Activated CD4-positive, alpha-beta T cell treated with anti-CD3 and anti-CD28 coated beads for 36 hours (primary cell): ENCODE data around the gene SHFL. TPM values are rescaled to one million over a fixed set of nuclear protein-coding genes. Genes with fewer than 3 reads are reported as not detected.
A peak's percentile ranks its signal among the peaks of the same experiment; 100 is the strongest.

Experiments used
- ATAC-seq: fragments of 200-7000 bp; cut with Tn5 transposase; one replicate; pipeline ENCODE4 v1.10.0; 2021; ENCODE audit warnings: mild to moderate bottlenecking, moderate library complexity
- CTCF ChIA-PET: fragments of 350-600 bp; sonication (Branson Sonifier 250); formaldehyde crosslinking; loops from one replicate; lab custom pipeline; 2021; ENCODE audit warnings: antibody characterized with exemption; lab: Charles Lee
- POLR2A ChIA-PET: fragments of 350-600 bp; sonication (Branson Sonifier 250); formaldehyde crosslinking; loops from one replicate; lab custom pipeline; 2021; ENCODE audit warnings: antibody characterized with exemption, inconsistent platforms; lab: Charles Lee
- DNase-seq: peaks from one replicate; pipeline ENCODE4 v3.0.0-alpha.2; 2020
- H3K27ac Mint-ChIP-seq: one replicate; pipeline ENCODE4 v1.8.0; 2021; ENCODE audit warnings: mixed read lengths
- H3K27me3 Mint-ChIP-seq: one replicate; pipeline ENCODE4 v1.8.0; 2021; ENCODE audit warnings: mixed read lengths
- H3K36me3 Mint-ChIP-seq: one replicate; pipeline ENCODE4 v1.8.0; 2021; ENCODE audit warnings: low read depth, mixed read lengths
- H3K4me1 Mint-ChIP-seq: one replicate; pipeline ENCODE4 v1.8.0; 2021; ENCODE audit warnings: mixed read lengths
- H3K4me3 Mint-ChIP-seq: one replicate; pipeline ENCODE4 v1.8.0; 2021; ENCODE audit warnings: mild to moderate bottlenecking, moderate library complexity, mixed read lengths
- H3K9me3 Mint-ChIP-seq: one replicate; pipeline ENCODE4 v1.8.0; 2021; ENCODE audit warnings: low read depth, mixed read lengths
- intact Hi-C, 2 experiments: fragments of 100-400 bp; cut with DNase I in 1 of 2; cut with micrococcal nuclease in 1 of 2; formaldehyde crosslinking; loops; one replicate each; pipeline versions ENCODE4 v1.14.2 to v1.15.1; 2022 to 2024; cut with DNase I, micrococcal nuclease
- total RNA-seq, 2 experiments: library from RNA; stranded (reverse); gene quantifications; one replicate each; pipeline ENCODE4 v1.2.3, GENCODE V29; 2021

The SHFL gene
- 10 to 100 TPM; 49.8 to 62.6 TPM for total RNA-seq

DNA sequence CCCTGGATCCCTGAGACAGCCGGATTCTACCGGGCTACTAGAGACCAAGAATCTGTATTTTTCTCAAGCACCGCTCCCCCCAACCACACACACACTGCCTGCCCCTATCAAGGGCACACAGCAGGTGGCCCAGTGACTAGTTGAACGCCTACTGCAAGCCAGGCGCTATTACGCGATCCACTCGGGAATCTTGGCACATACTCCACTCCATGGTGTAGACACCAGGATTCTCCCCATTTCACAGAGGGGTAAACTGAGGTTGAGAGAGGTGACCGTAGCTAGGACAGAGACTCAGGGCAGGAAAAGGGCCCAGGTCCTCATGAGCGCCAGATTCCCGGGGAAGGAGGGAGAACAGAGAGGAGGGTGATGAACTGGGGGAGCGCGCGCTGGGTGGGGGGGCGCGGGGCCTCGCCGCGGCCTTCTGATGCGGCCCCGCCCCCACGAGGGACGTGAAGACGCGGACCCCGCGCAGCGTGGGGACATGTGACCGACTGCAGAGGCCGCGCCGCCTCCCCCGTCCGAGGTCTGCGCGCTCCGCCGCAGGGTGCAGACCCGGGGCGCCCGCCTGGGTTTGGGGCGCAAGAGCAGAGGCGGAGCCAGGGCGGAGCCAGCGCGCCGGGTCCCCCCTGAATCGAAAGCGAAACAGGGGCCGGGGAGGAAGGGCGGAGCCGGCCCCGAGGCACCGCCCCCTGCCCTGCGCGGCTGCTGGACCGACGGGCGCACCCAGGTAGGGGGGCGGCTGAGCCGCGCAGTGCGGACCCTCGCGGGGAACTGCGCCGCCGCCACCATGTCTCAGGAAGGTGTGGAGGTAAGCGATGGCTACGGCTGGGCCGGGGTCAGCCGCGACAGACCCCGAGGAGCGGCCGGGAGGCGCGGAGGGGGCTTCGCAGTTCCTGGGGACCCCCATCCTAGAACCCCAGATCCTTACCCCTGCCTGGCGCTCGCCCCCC, at the start of gene SHFL:
Gene SHFL (plus strand): TSS at position 677 of the 950 bp plus-strand sequence. CDS start 111 bp downstream, at position 788.
- H3K27ac Mint-ChIP-seq, result peak within 1 kb of the TSS; percentile 74
- no peaks in the 10 kb centered on the region for H3K9me3 Mint-ChIP-seq
- peak; percentile 92 for DNase-seq
- intact Hi-C loops, result loop anchor here (1.0 kb wide), 4 partner anchors 10 to 252 kb away; partner anchors contain the start of genes EIF3G (in 1 of the 2) and PPAN (in 1 of the 2)
- peak within 1 kb of the TSS; percentile 78 for H3K4me3 Mint-ChIP-seq
- CTCF ChIA-PET, result no interaction called here
- POLR2A ChIA-PET, result no interaction called here
- ATAC-seq, result peak; percentile 96
- peaks cover 18% of the 10 kb centered on the region for H3K36me3 Mint-ChIP-seq
- H3K27me3 Mint-ChIP-seq, result no peaks in the 10 kb centered on the region
- H3K4me1 Mint-ChIP-seq, result peaks cover 11% of the 10 kb centered on the region

DNA sequence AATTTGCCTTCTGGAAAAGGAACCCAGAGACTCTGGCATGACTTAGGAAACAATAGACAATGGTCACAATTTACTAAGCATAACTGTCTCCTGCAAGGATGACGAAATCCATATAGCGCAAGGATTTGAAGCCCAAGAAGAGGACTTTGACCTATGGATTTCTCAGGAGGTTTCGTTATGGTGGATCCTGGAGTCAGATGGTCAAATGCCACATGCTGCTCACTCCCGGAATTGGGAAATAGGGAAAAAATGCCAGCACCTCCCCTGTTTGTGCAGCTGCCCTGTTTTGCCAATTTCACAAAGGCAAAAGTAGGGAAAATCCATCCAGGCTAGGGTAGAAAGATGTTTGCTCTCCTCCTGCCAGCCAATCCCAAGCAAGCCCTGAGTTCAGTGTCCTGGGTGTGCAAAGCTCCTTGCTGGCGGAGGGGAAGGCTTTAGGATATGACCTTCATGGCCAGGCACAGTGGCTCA, 49.5 kb upstream of the SHFL start:
- Mint-ChIP-seq H3K4me3 (no peak overlapping the region), H3K4me1 (no peaks in the 10 kb centered on the region), H3K36me3 (no peaks in the 10 kb centered on the region), H3K27ac (no peak overlapping the region), H3K9me3 (no peaks in the 10 kb centered on the region), H3K27me3 (peaks cover 24% of the 10 kb centered on the region)
- DNase-seq, result no peak
- ATAC-seq, result no peak
- intact Hi-C loops, result no loop called here
- POLR2A ChIA-PET, result no interaction called here
- CTCF ChIA-PET, result interaction anchor here (1.9 kb wide), 1 partner anchor 9 kb away, joined by 5 read pairs; no protein-coding TSS in a partner anchor

- Mint-ChIP-seq H3K36me3 (no peaks in the 10 kb centered on the region), H3K27ac (no peak overlapping the region), H3K9me3 (peaks cover 4% of the 10 kb centered on the region), H3K4me3 (no peak overlapping the region), H3K27me3 (peaks cover 25% of the 10 kb centered on the region), H3K4me1 (no peaks in the 10 kb centered on the region)
- ATAC-seq, result no peak
- intact Hi-C loops, result no loop called here
- ChIA-PET POLR2A (no interaction called here), CTCF (interaction anchor here (1.9 kb wide), 1 partner anchor 10 kb away, joined by 5 read pairs; no protein-coding TSS in a partner anchor)
- no peak for DNase-seq
Observed at GRCh38 chr19:10037367-10037766, 48.8 kb upstream of the SHFL start.

- H3K27ac Mint-ChIP-seq, result no peak overlapping the region
- H3K9me3 Mint-ChIP-seq, result peaks cover 5% of the 10 kb centered on the region
- H3K27me3 Mint-ChIP-seq, result peaks cover 21% of the 10 kb centered on the region
- no peak overlapping the region for H3K4me3 Mint-ChIP-seq
- DNase-seq (no peak), ATAC-seq (no peak)
- CTCF ChIA-PET, result interaction anchor here (1.9 kb wide), 1 partner anchor 10 kb away, joined by 5 read pairs; no protein-coding TSS in a partner anchor
- POLR2A ChIA-PET, result no interaction called here
- no peaks in the 10 kb centered on the region for H3K36me3 Mint-ChIP-seq
- H3K4me1 Mint-ChIP-seq, result no peaks in the 10 kb centered on the region
- intact Hi-C loops, result no loop called here
Observed at GRCh38 chr19:10037809-10038208, 48.3 kb upstream of the SHFL start.

GRCh38 chr19:10043286-10043927, 42.7 kb upstream of the SHFL start:
- intact Hi-C loops, result no loop called here
- no peak overlapping the region for H3K4me3 Mint-ChIP-seq
- ATAC-seq (no peak), DNase-seq (no peak)
- CTCF ChIA-PET, result interaction anchor here (1.3 to 1.4 kb wide), 2 partner anchors 16 kb away, joined by 3 to 5 read pairs; no protein-coding TSS in a partner anchor
- no peak overlapping the region for H3K27ac Mint-ChIP-seq
- H3K36me3 Mint-ChIP-seq, result no peaks in the 10 kb centered on the region
- POLR2A ChIA-PET, result interaction anchor here (0.6 kb wide), 1 partner anchor 25 kb away, joined by 3 read pairs; no protein-coding TSS in a partner anchor
- peaks cover 18% of the 10 kb centered on the region for H3K27me3 Mint-ChIP-seq
- H3K4me1 Mint-ChIP-seq, result no peaks in the 10 kb centered on the region
- H3K9me3 Mint-ChIP-seq, result peaks cover 8% of the 10 kb centered on the region

GRCh38 chr19:10044390-10044789, 41.7 kb upstream of the SHFL start:
- Mint-ChIP-seq H3K27ac (no peak overlapping the region), H3K27me3 (peaks cover 15% of the 10 kb centered on the region), H3K36me3 (no peaks in the 10 kb centered on the region), H3K9me3 (peaks cover 8% of the 10 kb centered on the region), H3K4me1 (no peaks in the 10 kb centered on the region), H3K4me3 (no peak overlapping the region)
- CTCF ChIA-PET, result interaction anchor here (1.3 to 1.4 kb wide), 2 partner anchors 15 to 17 kb away, joined by 3 to 5 read pairs; no protein-coding TSS in a partner anchor
- POLR2A ChIA-PET, result no interaction called here
- intact Hi-C loops, result no loop called here
- ATAC-seq (peak; percentile 66), DNase-seq (no peak)

GRCh38 chr19:10045371-10045770, 40.7 kb upstream of the SHFL start:
- intact Hi-C loops, result no loop called here
- POLR2A ChIA-PET, result no interaction called here
- Mint-ChIP-seq H3K9me3 (peaks cover 8% of the 10 kb centered on the region), H3K4me1 (no peaks in the 10 kb centered on the region), H3K27ac (no peak overlapping the region), H3K36me3 (no peaks in the 10 kb centered on the region), H3K4me3 (no peak overlapping the region), H3K27me3 (peaks cover 15% of the 10 kb centered on the region)
- no peak for DNase-seq
- CTCF ChIA-PET, result no interaction called here
- ATAC-seq, result no peak

DNA sequence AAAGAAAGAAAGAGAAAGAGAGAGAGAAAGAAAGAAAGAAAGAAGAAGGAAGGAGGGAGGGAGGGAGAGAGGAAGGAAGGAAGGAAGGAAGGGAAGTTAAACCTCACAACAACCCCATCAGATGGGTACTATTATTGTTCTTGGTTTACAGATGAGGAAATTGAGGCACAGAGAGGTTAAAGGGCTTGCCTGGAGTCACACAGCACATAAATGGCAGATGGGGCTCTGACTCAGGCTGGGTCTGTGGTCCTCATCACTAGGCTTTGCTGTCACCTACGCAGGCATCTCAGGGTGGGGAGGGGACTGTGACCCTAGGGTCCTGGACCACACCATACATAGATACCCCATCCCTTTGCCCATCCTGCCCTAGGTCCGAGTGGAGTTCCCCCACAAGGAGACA, 36.5 kb upstream of the SHFL start:
- Mint-ChIP-seq H3K4me1 (no peaks in the 10 kb centered on the region), H3K27me3 (peaks cover 2% of the 10 kb centered on the region), H3K4me3 (no peak overlapping the region), H3K36me3 (no peaks in the 10 kb centered on the region), H3K27ac (no peak overlapping the region), H3K9me3 (peaks cover 2% of the 10 kb centered on the region)
- CTCF ChIA-PET, result interaction anchor here (1.0 kb wide), 1 partner anchor 22 kb away, joined by 3 read pairs; no protein-coding TSS in a partner anchor
- POLR2A ChIA-PET, result no interaction called here
- no peak for ATAC-seq
- intact Hi-C loops, result no loop called here
- DNase-seq, result no peak

- Mint-ChIP-seq H3K36me3 (no peaks in the 10 kb centered on the region), H3K27me3 (no peaks in the 10 kb centered on the region), H3K4me3 (no peak overlapping the region), H3K4me1 (no peaks in the 10 kb centered on the region), H3K9me3 (no peaks in the 10 kb centered on the region), H3K27ac (no peak overlapping the region)
- no peak for ATAC-seq
- no peak for DNase-seq
- intact Hi-C loops, result no loop called here
- ChIA-PET POLR2A (no interaction called here), CTCF (interaction anchor here (0.6 to 1.0 kb wide), 2 partner anchors 9 to 52 kb away, joined by 3 to 4 read pairs; no protein-coding TSS in a partner anchor)
Observed at GRCh38 chr19:10052602-10053360, 33.3 kb upstream of the SHFL start.

- Mint-ChIP-seq H3K4me1 (no peaks in the 10 kb centered on the region), H3K9me3 (no peaks in the 10 kb centered on the region), H3K27me3 (peaks cover 9% of the 10 kb centered on the region), H3K4me3 (no peak overlapping the region), H3K27ac (no peak overlapping the region), H3K36me3 (no peaks in the 10 kb centered on the region)
- intact Hi-C loops, result no loop called here
- ATAC-seq, result no peak
- DNase-seq, result no peak
- ChIA-PET CTCF (interaction anchor here (1.0 kb wide), 1 partner anchor 9 kb away, joined by 4 read pairs; no protein-coding TSS in a partner anchor), POLR2A (no interaction called here)
Observed at GRCh38 chr19:10061717-10062310, 24.3 kb upstream of the SHFL start.
